ENCODE results near the gene ERP29.
"Not testable (repeated sequence)": the region's sequence is repeated elsewhere in the genome, so short reads cannot be mapped to it uniquely, and the experiment has no call there.

Gene ERP29

GRCh38 chr12:111993292-111994150 lies 19.7 kb upstream of the ERP29 start:
- H3K4me1 ChIP-seq (ENCODE audit: insufficient read depth, low read length) = no peaks in the 10 kb centered on the region
- no peaks in the 10 kb centered on the region for H3K9me3 ChIP-seq (ENCODE audit: low read length)
- H2AFZ ChIP-seq (ENCODE audit: low read depth, low read length) = no peak overlapping the region
- no peaks in the 10 kb centered on the region for H3K27me3 ChIP-seq (ENCODE audit: insufficient read depth, low read length)
- H3K4me3 ChIP-seq (ENCODE audit: low read length) = no peak overlapping the region
- H3K36me3 ChIP-seq (ENCODE audit: insufficient read depth, low read length) = peaks cover 2% of the 10 kb centered on the region

DNA sequence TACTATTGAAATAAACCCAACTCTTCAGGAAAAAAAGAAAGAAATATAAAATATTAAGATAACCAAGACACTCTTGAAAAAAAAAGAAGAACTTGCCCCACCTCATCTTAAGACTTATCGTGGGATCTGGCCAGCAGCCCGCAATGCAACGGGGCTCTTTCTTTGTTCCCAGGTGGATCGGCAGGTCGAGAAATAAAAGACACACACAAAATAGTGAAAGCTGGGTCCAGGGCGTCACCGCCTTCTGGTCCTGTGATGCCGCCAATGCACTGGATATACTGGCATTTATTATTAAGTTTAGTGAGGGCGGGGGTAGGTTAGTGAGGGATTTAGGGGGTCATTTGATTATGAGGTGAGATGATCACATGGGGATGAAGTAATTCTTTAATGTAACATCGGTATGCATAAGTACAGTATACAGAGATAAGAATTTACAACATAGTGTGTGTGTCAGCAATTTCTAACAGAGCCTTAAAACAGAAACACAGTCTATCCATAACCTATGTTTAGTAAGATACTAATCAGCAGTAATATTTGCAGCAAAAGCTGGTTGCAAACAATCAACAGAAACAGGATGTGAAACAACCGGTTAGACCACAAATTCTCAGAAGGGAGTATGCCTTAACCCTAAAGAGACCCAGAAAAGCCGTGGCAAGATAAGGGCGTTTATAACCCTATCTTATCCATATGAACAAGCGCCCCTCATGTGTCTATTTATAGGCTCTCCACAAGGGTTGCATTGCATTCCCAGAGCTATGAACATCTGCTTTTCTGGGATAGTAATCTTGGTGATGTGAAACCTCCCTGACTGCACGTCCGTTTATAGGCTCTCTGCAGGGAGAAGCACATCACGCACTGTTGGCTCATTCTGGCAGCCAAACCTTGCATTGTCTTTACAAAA lies 18.8 kb upstream of the ERP29 start:
- H3K36me3 ChIP-seq (ENCODE audit: insufficient read depth, low read length); H3K27me3 ChIP-seq (ENCODE audit: insufficient read depth, low read length); H2AFZ ChIP-seq (ENCODE audit: low read depth, low read length); H3K9me3 ChIP-seq (ENCODE audit: low read length); H3K4me1 ChIP-seq (ENCODE audit: insufficient read depth, low read length); H3K4me3 ChIP-seq (ENCODE audit: low read length): not testable (repeated sequence)

GRCh38 chr12:111995782-111996480 lies 17.3 kb upstream of the ERP29 start:
- H3K36me3 ChIP-seq (ENCODE audit: insufficient read depth, low read length) = no peaks in the 10 kb centered on the region
- no peaks in the 10 kb centered on the region for H3K27me3 ChIP-seq (ENCODE audit: insufficient read depth, low read length)
- no peak overlapping the region for H2AFZ ChIP-seq (ENCODE audit: low read depth, low read length)
- no peaks in the 10 kb centered on the region for H3K4me1 ChIP-seq (ENCODE audit: insufficient read depth, low read length)
- H3K4me3 ChIP-seq (ENCODE audit: low read length) = no peak overlapping the region
- no peaks in the 10 kb centered on the region for H3K9me3 ChIP-seq (ENCODE audit: low read length)

GRCh38 chr12:111997300-111997699 lies 15.9 kb upstream of the ERP29 start:
- no peak overlapping the region for H2AFZ ChIP-seq (ENCODE audit: low read depth, low read length)
- H3K9me3 ChIP-seq (ENCODE audit: low read length) = no peaks in the 10 kb centered on the region
- no peak overlapping the region for H3K4me3 ChIP-seq (ENCODE audit: low read length)
- H3K27me3 ChIP-seq (ENCODE audit: insufficient read depth, low read length) = no peaks in the 10 kb centered on the region
- no peaks in the 10 kb centered on the region for H3K4me1 ChIP-seq (ENCODE audit: insufficient read depth, low read length)
- H3K36me3 ChIP-seq (ENCODE audit: insufficient read depth, low read length) = no peaks in the 10 kb centered on the region

GRCh38 chr12:111998015-111998414 lies 15.2 kb upstream of the ERP29 start:
- no peaks in the 10 kb centered on the region for H3K9me3 ChIP-seq (ENCODE audit: low read length)
- no peak overlapping the region for H2AFZ ChIP-seq (ENCODE audit: low read depth, low read length)
- no peaks in the 10 kb centered on the region for H3K27me3 ChIP-seq (ENCODE audit: insufficient read depth, low read length)
- no peaks in the 10 kb centered on the region for H3K4me1 ChIP-seq (ENCODE audit: insufficient read depth, low read length)
- peaks cover 2% of the 10 kb centered on the region for H3K36me3 ChIP-seq (ENCODE audit: insufficient read depth, low read length)
- no peak overlapping the region for H3K4me3 ChIP-seq (ENCODE audit: low read length)

DNA sequence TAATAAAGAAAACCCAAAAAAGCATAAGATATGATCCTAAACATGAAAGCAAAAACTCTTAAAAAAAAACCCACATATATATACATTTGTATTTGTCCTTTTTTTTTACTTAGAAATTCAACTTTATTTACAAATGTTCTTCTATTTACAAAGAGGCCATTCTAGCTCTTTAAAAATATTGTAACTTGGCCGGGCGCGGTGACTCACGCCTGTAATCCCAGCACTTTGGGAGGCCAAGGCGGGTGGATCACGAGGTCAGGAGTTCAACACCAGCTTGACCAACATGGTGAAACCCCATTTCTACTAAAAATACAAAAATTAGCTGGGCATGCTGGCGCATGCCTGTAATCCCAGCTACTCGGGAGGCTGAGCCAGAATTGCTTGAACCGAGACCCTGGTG lies 14.1 kb upstream of the ERP29 start:
- not testable (repeated sequence) for H3K36me3 ChIP-seq (ENCODE audit: insufficient read depth, low read length); H3K27me3 ChIP-seq (ENCODE audit: insufficient read depth, low read length); H2AFZ ChIP-seq (ENCODE audit: low read depth, low read length); H3K4me3 ChIP-seq (ENCODE audit: low read length); H3K9me3 ChIP-seq (ENCODE audit: low read length); H3K4me1 ChIP-seq (ENCODE audit: insufficient read depth, low read length)

- Histone ChIP-seq H3K27me3 (ENCODE audit: insufficient read depth, low read length) (no peaks in the 10 kb centered on the region), H2AFZ (ENCODE audit: low read depth, low read length) (no peak overlapping the region), H3K4me1 (ENCODE audit: insufficient read depth, low read length) (no peaks in the 10 kb centered on the region), H3K9me3 (ENCODE audit: low read length) (no peaks in the 10 kb centered on the region), H3K4me3 (ENCODE audit: low read length) (no peak overlapping the region), H3K36me3 (ENCODE audit: insufficient read depth, low read length) (peaks cover 7% of the 10 kb centered on the region)
These were observed 12.4 kb upstream of the ERP29 start for GRCh38 chr12:112000820-112001219.

DNA sequence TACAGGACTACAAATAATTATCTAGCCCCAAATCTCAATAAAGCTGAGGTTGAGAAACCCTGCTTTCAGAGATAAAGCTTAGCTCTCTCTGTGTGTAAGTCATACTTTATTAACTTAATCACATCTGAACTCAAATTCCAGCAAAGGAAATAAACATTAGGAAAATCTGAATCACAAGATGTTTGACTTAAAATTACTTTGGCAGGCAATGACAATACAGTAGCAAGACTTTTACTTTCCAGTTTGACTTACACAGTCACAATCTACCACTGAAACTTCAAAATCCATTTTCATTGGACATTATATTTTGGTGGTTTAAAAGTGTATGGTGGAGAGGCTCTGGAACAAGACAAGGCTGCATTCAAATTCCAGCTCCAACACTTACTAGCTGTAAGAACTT lies 11.7 kb upstream of the ERP29 start:
- H3K36me3 ChIP-seq (ENCODE audit: insufficient read depth, low read length) = peaks cover 7% of the 10 kb centered on the region
- H2AFZ ChIP-seq (ENCODE audit: low read depth, low read length) = no peak overlapping the region
- no peaks in the 10 kb centered on the region for H3K9me3 ChIP-seq (ENCODE audit: low read length)
- H3K4me3 ChIP-seq (ENCODE audit: low read length) = no peak overlapping the region
- H3K27me3 ChIP-seq (ENCODE audit: insufficient read depth, low read length) = no peaks in the 10 kb centered on the region
- H3K4me1 ChIP-seq (ENCODE audit: insufficient read depth, low read length) = no peaks in the 10 kb centered on the region

- H3K9me3 ChIP-seq (ENCODE audit: low read length) = no peaks in the 10 kb centered on the region
- H3K36me3 ChIP-seq (ENCODE audit: insufficient read depth, low read length) = peaks cover 7% of the 10 kb centered on the region
- H2AFZ ChIP-seq (ENCODE audit: low read depth, low read length) = no peak overlapping the region
- H3K4me3 ChIP-seq (ENCODE audit: low read length) = no peak overlapping the region
- no peaks in the 10 kb centered on the region for H3K4me1 ChIP-seq (ENCODE audit: insufficient read depth, low read length)
- H3K27me3 ChIP-seq (ENCODE audit: insufficient read depth, low read length) = no peaks in the 10 kb centered on the region
These were observed 9.2 kb upstream of the ERP29 start for GRCh38 chr12:112004041-112004440.

GRCh38 chr12:112005419-112006395 lies 7.5 kb upstream of the ERP29 start:
- Histone ChIP-seq H3K27me3 (ENCODE audit: insufficient read depth, low read length) (no peaks in the 10 kb centered on the region), H3K9me3 (ENCODE audit: low read length) (no peaks in the 10 kb centered on the region), H3K4me1 (ENCODE audit: insufficient read depth, low read length) (no peaks in the 10 kb centered on the region), H3K4me3 (ENCODE audit: low read length) (no peak overlapping the region), H2AFZ (ENCODE audit: low read depth, low read length) (no peak overlapping the region), H3K36me3 (ENCODE audit: insufficient read depth, low read length) (peaks cover 7% of the 10 kb centered on the region)

GRCh38 chr12:112007945-112008344 lies 5.3 kb upstream of the ERP29 start:
- Histone ChIP-seq H3K4me1 (ENCODE audit: insufficient read depth, low read length) (peaks cover 11% of the 10 kb centered on the region), H3K36me3 (ENCODE audit: insufficient read depth, low read length) (peaks cover 5% of the 10 kb centered on the region), H3K9me3 (ENCODE audit: low read length) (no peaks in the 10 kb centered on the region), H2AFZ (ENCODE audit: low read depth, low read length) (no peak overlapping the region), H3K27me3 (ENCODE audit: insufficient read depth, low read length) (no peaks in the 10 kb centered on the region), H3K4me3 (ENCODE audit: low read length) (no peak overlapping the region)

- no peak overlapping the region for H3K4me3 ChIP-seq (ENCODE audit: low read length)
- H3K9me3 ChIP-seq (ENCODE audit: low read length) = no peaks in the 10 kb centered on the region
- H3K36me3 ChIP-seq (ENCODE audit: insufficient read depth, low read length) = peaks cover 4% of the 10 kb centered on the region
- no peak overlapping the region for H2AFZ ChIP-seq (ENCODE audit: low read depth, low read length)
- no peaks in the 10 kb centered on the region for H3K27me3 ChIP-seq (ENCODE audit: insufficient read depth, low read length)
- H3K4me1 ChIP-seq (ENCODE audit: insufficient read depth, low read length) = peaks cover 11% of the 10 kb centered on the region
These were observed 4.3 kb upstream of the ERP29 start for GRCh38 chr12:112008918-112009317.
